Renal pelvis (tissue), 4 donors: ENCODE measurements around the gene NELL2. TPM values are rescaled to one million over a fixed set of nuclear protein-coding genes. Genes with fewer than 3 reads are reported as not detected.
"Not testable (repeated sequence)": the region's sequence is repeated elsewhere in the genome, so short reads cannot be mapped to it uniquely, and the experiment has no call there.

Experiments
- DNase-seq: peaks from one replicate; pipeline ENCODE4 v3.0.0-alpha.2; 2013
- polyA plus RNA-seq, 3 donors: library from polyadenylated mRNA; unstranded; fragments of 120-200 nt; gene quantifications; one replicate each; pipeline ENCODE4 v1.2.1, GENCODE V29; 2013; ENCODE audit not compliant: insufficient read length in 3 of 3

The NELL2 gene
- polyA plus RNA-seq, 3 donors, result 11.9 to 18.7 (median 16.4) TPM

DNA sequence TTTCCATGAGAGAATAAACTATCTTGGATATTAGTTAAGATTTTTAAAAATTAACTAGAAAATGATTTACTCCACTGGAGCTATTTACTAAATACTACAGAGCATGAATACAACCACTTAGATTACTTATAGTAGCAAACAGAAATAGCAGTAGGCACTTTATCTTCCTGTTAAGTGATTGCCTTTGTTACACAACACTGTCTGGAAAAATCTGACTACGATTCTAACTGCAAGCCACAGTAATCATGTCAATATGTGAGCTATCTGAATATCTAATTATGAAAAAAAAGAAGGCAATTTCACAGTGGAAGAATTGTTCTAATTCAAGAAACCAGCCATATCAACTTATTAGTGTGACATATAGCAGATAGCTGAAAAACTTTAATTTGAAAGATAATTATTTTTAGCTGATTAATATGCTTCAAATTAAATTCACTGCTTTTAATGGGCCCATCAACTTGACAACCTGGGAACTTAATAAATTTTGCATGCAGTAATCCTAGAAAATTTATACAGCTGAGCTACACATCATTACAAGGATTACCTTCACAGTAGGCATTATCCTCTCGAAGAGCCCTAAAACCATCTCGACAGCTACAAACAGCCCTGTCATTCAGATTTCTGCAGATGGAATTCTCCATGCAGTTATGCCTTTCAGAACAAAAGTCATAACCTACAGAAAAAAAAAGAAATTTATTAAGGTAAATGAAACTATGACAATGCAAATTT, 172.8 kb downstream of the NELL2 start:
- DNase-seq, result no peak

DNA sequence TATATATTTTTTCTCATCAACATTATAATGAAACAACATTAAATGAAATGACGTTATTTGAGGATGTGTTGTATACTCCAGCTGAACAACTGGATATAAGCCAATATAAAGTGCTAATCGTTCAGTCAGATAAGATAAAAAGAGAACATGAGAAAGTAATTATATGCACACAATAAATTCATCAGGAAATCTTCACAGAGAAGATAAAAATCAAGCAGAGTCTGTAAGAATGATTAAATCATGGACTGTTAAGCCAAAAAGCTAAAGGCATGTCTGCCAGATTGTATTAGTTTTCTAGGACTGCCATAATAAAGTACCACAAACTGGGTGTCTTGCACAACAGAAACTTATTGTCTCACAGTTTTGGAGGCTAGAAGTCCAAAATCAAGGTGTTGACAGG, 178.6 kb downstream of the NELL2 start:
- DNase-seq, result no peak

DNA sequence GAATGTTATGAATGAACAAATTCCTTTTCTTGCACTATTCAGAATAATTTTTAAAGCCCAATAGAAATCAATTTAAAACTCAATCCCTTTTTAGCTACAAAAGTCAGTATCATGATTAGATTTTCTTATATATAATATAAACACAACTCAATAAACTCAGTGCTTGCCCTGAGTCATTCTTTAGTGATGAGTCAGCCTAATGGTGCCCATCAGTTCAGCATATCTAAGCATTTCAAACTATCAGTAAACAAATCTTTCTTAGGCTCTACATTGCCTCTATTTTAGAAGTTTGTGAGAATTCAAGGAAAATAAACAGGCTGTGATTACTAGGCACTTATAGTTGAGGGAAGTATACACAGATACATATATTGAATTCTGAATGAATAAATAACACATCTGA, 179.6 kb downstream of the NELL2 start:
- DNase-seq, result no peak

DNA sequence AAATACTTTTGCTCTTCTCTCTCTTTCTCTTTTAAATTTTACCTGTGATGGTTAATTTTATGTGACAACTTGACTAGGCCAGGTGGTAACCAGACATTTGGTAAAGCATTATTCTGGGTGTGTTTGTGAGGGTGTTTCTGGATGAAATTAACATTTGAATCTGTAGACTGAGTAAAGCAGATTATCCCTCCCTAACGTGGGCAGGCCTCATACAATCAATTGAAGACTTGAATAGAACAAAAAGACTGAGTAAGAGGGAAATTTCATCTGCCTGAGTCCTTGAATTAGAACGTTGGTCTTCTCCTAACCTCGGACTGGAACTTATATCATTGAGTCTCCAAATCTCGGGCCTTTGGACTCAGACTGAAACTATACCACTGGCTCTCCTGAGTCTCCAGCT, 182.1 kb downstream of the NELL2 start:
- DNase-seq, result no peak

DNA sequence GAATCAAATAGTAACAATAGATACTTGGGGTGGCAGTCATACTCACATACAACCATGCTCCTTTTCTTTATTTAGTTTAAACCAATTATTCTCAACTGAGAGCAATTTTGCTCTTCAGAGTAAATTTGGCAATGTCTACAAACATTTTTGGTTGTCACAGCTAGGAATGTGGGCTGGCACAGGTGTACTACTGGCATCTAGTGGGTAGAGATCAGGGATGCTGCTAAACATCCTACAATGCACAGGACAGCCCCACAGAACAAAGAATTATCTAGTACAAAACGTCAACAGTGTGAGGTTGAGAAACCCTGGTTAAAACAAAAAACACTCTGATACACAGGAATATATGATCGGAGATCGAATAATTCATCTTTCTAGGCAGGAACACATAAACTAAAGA, 186.5 kb downstream of the NELL2 start:
- no peak for DNase-seq

DNA sequence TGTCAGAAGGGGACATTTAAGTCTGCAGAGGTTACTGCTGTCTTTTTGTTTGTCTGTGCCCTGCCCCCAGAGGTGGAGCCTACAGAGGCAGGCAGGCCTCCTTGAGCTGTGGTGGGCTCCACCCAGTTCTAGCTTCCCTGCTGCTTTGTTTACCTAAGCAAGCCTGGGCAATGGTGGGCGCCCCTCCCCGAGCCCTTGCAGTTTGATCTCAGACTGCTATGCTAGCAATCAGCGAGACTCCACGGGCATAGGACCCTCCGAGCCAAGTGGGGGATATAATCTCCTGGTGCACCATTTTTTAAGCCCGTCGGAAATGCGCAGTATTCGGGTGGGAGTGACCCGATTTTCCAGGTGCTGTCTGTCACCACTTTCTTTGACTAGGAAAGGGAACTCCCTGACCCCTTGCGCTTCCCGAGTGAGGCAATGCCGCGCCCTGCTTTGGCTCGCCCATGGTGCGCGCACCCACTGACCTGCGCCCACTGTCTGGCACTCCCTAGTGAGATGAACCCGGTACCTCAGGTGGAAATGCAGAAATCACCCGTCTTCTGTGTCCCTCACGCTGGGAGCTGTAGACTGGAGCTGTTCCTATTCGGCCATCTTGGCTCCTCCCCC, 189.2 kb downstream of the NELL2 start:
- DNase-seq, result not testable (repeated sequence)

DNA sequence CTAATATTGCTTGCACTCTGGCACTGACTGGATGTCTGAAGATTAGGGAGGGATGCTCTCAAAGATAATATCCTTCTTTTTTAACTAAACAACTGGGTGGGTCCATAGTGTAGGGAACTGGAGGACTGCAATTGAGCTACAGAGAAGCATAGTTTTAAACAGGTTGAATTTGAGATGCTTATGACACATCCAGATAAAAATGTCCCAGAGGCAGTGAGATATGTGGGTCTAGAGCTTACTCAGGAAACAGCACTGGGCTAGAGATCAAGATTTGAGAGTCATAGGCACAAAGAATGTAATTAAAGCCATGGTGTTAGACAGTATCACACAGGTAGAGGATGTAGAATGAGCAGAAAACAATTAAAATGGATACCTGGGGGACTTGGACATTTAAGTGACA, 198.4 kb downstream of the NELL2 start:
- no peak for DNase-seq

DNA sequence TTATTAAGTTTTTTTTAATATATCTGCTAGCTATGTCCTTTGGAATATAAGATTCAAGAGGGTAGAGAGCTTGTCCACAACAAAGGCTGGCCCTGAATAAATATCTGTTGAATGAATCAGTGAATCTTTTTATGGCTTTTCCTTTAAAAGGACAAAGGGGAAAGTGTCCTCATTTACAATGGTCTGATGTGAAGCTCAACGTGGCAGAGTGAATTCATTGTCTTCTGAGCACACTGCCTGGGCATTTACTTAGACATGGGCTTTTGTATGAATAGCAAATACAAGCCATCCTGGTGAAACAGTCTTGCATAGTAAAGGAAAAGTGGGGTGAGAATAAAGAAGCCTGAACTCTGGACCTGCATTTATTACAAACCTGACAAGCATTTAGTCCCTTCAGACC, 201.2 kb downstream of the NELL2 start:
- DNase-seq, result no peak

DNA sequence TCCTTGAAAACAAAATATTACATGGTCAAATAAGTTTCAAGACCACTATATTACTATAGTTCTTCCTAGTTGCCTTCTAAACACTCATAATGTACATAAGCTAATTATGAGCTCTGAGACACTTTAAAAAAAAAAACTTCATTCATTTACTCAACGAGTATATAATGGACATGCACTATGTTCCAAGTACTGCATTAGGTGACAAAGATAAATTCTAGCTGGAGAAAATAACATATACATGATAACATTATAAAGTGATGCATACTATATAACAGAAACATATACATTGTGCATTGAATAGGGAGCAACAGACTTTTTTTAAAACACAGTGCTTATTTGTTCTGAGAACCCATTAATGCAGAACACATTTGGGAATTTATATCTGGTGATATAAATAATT, 202.3 kb downstream of the NELL2 start:
- DNase-seq, result no peak

DNA sequence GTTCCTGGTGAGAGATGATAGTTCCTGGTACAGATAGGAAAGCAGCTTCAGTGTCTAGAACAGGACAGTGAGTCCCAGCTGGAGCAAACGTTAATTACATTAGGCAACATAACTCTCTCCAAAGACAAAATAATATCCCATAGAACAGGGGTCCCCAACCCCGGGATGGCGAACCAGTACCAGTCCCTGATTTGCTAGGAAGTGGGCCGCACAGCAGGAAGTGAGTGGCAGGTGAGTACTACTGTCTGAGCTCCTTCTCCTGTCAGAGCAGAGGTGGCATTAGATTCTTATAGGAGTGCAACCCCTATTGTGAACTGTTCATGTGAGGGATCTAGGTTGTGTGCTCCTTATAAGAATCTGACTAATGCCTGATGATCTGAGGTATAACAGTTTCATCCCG, 204.1 kb downstream of the NELL2 start:
- no peak for DNase-seq

DNA sequence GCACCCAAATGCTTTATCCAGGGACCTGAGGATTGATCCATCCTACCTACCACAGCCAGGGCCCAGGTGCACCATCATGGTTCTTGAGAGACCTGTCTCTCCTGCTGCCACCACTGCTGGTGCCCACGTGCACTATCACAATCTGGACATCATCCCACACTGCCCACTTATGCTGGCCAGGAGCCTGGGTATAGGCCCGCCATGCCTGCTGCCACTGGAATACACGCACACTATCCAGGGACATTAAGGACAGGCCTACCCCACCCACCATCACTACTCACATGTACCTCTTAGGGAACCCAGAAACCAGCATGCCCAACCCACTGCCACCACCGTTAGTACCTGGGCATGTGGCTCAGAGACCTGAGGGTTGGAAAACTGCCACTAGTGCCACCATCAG, 207.7 kb downstream of the NELL2 start:
- no peak for DNase-seq

DNA sequence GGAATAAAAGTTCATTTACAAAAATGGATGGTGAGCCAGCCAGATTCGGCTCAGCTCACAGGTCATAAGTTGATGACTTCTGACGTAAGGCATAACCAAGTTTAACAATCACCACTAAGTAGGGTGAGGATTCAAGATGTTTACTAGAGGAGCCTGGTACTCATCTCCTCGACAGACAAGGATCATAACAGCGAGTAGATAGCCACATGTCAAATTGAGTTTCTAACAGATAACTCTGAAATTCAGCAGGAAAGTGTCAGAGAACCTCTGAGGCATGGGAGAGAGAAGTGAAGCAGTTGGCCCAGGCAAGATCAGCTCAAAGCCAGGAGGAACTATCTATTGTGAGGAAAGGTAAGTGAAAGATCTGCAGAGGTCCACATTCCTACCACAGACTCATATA, 208.7 kb downstream of the NELL2 start:
- no peak for DNase-seq

DNA sequence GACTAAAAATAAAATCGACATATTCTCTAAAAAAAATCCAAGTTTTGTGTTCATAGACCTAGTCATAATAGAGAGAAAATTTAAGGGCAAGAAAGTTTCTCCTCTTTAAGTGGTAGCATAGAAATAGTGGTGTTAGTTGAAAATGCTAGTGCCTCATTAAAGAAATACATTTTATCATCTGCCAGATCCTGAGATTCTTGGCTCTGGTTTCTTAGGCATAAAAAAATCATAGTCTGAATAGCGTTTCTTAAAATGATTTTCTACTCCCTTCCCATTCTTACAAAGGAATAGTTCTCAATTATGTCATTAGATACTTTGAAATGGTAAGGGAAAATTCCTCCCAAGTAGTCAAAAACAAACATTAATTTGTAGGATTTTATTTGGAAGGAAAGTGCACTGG, 212.8 kb downstream of the NELL2 start:
- no peak for DNase-seq

DNA sequence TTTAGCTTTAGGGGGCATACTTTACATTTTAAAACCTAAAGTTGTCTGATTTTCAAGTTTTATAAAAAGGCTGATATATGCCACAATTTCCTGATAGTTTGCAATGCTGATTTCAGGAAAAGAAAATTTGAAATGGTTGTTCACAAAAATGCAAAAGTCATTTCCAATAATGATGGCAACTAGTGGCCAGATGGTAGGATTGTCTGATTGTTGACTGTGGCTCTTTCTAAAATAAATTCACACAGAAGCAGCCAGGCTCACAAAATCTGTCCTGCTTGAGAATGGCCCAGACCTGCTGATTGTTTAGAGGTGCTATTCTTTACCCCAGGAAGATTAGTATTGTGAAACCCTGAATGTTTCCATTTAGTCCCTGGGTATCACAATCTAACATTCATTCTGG, 220.3 kb downstream of the NELL2 start:
- DNase-seq, result no peak

DNA sequence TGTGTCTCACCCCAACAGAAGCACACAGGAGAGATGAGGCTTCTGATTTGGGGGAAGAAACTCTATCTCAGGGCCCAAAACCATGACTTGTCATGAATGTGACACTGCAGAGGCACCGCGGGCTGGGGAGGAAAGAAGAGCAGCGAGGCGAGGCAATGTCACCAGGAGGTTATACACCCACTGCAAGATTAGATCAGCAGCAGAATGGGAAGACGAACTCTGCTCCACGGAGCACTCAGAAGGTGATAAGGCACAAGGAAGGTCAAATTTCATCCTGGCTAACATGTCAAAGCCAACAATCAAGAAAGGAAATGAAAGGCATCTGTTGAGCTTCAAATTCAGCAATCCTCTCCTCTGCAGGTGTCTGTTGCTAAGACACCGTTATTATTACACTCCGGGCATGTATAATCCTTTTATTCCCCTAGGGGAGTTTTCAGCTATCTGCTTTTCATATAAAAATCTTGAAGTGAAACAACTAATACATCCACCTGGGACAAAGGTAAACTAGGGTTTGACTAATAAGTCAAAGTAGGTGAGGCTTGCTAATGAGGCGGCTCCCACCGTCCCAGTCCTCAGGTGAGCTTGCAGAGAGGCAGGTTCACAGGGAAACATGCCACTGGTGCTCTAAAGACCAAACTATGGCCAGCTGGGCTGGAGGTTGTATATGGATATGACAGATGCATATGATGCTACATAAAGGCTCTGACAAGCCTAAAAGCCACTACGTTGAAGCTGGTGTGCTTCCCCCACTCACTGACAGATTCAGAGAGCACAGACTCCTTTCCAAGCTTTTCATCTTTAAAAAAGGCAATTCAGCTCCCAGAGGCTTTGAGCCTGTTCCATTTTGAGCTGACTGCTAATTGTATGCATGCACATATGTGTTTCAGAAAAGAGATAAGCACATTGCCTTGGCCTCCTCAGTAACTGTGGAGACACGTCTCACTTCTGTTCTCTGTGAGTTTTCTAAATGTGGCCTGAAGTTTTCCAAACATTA, 221.2 kb downstream of the NELL2 start:
- DNase-seq, result no peak

DNA sequence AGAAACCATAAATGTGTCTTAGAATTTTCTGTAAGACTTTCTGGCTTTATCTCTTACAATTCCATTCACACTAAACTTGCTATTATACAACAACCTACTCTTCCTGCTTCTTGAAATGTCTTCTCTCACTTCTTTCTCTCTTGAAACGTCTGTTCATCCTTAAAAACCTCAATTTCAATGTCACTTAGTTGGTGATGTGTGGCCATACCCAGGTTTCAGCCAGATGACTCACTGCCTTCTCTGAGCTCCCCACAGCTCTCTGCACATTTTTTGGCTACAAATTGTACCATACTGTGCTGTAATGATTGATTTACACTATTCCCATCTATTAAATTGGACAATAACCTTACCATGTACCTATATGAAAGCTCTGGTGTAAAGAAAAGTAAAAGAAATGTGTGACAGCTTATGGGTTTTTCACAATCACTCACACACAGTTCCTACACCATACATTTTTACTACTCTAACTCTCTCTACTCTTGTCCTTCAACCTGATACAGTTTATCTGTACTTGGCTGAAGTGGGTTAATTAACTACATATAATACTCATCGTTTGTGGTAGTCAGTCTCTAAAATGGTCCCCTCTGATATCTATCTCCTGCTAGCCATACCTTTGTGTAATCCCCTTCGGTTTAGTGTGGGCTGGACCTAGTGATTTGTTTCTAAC, 222.1 kb downstream of the NELL2 start:
- DNase-seq, result no peak

DNA sequence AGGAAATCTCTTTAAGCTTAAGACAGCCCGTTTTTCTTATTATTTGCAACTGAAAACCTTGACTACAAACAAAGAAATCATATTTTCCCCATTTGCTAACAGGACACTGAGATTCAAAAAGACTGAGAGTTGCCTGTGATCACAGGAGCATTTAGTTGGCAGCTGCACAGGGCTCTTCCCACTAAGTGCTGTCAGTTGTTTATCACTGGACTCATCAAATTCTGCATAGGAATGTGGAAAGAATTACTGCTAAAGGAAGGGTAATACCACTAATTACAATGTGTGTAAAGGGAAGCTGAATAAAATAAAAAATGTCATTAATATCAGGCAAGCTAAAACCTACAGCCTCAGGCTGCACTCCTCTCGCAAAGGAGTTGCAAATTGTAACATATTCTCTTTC, 226.4 kb downstream of the NELL2 start:
- DNase-seq, result no peak

DNA sequence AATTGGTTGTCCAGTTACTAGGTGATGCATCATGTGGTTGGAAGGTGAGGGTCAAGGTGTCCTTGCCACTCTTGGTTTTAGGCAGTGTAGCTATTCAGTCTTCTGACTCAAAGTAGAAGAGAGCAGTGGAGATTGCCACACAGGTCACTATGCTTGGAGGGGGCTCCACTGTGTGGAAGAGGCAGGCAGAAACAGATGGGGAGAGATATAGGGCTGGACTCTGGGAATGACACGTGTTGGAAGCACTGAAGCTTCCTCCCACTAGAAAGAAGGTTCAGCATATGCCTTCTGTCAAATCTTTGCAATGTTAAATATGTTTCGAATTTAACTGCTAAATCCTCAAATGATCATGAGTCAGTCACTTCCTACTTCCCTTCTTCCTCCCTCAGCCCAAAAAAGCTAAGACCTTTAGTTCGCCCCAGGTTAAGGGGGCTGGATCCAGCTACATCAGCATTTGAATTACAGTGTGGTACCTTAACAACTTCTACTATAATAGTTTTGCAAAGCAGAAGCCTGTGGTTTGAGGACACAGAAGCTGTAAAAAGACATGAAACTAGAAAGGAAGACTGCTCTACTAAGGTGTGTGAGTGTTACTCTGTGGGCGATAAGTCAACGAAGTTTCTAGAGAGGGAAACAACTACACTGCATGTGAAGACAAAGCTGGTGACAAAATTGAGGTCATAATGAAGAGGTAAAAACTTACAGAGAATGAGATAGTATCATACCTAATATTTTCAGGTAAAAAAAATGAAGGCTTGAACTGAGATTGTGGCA, 228.0 kb downstream of the NELL2 start:
- no peak for DNase-seq

DNA sequence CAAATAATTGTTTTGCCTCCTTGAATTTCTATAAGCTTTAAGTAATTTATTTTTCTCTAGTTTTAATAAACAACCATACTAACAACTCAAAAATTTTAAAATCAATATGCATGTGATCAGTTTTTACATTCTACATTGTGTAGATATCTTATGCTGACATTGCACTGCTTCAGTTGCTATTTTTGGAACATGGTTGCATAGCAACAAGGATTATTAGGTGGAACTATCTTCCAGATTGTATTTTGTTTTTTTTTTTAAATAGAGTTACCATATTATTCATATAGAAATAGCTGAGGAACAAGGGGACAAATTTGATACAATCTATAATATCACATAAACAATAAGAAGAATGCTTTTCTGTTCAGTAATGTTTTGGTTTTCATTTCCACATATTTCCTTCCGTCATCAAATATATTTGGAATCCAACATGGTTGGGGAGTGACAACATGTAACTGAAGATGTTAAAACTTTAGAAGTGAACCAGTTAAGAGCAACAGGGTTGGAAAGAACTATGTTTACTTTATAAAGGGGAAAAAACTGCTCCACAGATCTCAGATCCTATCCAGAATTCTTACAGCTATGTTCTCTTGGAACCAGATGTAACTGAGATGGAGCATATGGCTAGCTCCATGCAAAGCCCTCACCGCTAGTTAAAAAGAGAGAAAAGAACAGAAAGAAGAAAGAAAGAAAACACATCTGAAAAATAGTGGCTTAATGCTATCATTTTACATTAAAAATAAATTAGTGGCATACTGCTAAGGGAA, 235.5 kb downstream of the NELL2 start:
- no peak for DNase-seq

DNA sequence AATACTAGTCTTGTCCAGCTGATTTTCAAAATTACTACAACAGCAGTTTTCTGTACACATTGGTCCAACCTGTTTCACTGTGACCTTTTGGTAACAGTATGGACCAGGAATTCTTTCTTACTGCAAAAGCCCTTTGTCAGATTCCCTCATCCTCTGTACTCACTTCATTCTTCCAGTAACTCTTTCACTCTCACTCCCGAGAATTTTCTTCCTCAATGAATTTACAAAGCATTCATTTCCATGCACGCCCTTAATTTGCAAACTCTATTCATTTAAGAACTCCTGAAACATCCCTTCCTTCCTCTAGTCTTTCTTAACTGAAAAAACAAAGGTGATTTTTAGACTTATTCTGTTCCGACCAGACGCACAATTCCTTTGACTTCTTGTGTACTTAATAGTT, 238.2 kb downstream of the NELL2 start:
- DNase-seq, result no peak

DNA sequence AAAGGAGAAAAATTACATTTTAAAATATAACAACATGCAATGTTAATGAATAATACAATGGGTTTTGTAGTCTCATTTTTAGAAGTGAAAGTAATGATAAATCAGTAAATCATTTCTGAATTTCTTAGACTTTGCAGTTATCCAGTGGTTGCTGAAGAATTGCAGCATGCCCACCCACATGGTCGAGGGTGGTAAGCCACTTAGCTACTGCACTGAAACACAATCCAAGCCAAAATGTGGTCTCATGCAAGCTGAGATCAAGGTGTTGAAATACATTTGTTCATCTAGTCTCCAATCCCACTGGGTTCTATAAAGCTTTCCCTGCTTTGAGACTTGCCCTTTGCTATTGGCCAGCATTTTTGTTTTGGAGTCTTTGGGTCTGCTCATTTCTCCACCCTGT, 247.9 kb downstream of the NELL2 start:
- no peak for DNase-seq
